Smooth muscle cell of the coronary artery (primary cell): Measurements from ENCODE around the gene GALNTL6. TPM values are rescaled to one million over a fixed set of nuclear protein-coding genes. Genes with fewer than 3 reads are reported as not detected.

Experiments used
- total RNA-seq: library from RNA; depleted of rRNA; stranded (reverse); fragments of >200 nt; gene quantifications from 2 replicates; pipeline ENCODE4 v1.2.3, GENCODE V29; 2014; ENCODE audit warnings: low replicate concordance

The GALNTL6 gene
- total RNA-seq = not detected in 2 replicates

DNA sequence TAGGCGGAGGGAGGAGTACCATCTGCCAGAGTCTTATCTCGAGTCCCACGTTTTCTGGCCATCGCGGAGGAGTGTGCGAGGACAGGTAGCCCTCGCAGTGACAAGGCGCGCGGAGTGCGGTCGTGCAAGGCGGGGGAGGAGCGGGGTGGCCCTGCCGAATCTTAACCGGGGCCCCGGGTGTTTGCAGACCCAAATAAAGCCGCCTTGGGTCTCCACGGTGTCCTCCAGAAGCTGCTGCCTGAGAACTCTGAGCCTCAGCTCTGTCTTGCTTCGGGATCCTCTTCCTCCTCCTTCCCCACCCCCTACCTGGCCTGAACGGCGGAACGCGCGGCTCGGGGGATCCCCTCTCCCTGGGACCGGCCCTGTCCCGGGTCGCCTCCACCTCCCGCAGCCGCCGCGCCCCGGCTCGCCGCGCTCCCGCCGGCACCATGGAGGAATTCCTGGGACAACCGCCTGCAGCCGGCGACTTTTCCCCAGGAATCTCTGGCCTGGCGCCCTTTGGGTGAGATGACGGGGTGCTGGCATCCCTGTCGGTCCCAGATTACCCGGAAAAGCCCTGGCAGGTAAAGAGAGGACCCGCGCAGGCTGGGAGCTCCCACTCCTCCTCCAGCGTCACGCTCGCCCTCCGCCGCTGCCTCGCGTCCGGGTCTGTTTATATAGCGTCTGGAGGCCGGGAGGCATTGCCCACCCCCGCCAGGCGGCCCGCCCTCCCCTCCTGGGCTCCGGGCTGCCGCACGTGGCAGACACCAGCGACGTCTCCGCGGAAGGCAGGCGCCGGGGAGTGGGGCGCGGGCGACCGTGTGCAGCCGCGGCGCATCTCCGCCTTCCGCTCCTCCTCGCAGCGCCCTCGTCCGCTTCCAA is at the start of gene GALNTL6:
Gene GALNTL6, plus strand, starts transcription at position 740 of the 861 bp plus-strand sequence.

